GM18505 (cell line): ENCODE data around the gene RASSF1.

Source experiments
- ATAC-seq: cut with Tn5 transposase; IDR thresholded peaks from one replicate; pipeline ENCODE4 v1.9.1; 2021; ENCODE audit not compliant: unreplicated experiment
- POLR2A ChIP-seq: IDR thresholded peaks from 4 replicates; pipeline ENCODE4 v1.6.1; 2011; ENCODE audit warnings: borderline replicate concordance; ENCODE audit not compliant: insufficient read depth, insufficient read length; ENCODE audit errors: extremely low read depth

Gene RASSF1

DNA sequence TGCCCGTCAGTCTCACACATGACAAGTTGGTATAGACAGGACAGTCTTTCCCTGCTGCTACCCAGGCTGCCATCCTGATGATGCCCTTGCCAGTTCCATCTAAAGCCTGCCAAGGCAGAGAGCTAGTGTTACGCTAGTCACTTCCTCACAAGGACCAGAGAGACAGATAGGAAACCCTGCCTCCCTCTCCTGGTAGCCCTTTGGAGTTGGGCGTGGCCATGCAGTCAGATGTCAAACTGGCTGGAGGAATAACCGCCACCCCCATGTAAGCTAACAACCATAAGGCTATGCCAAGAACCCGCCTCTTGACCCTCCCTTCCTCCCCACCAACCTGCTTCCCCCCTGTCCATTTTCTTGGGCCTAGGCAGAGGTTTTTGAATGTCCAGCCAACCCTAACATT lies 15.9 kb upstream of the RASSF1 start:
- no peak for TF ChIP-seq POLR2A
- no peak for ATAC-seq

DNA sequence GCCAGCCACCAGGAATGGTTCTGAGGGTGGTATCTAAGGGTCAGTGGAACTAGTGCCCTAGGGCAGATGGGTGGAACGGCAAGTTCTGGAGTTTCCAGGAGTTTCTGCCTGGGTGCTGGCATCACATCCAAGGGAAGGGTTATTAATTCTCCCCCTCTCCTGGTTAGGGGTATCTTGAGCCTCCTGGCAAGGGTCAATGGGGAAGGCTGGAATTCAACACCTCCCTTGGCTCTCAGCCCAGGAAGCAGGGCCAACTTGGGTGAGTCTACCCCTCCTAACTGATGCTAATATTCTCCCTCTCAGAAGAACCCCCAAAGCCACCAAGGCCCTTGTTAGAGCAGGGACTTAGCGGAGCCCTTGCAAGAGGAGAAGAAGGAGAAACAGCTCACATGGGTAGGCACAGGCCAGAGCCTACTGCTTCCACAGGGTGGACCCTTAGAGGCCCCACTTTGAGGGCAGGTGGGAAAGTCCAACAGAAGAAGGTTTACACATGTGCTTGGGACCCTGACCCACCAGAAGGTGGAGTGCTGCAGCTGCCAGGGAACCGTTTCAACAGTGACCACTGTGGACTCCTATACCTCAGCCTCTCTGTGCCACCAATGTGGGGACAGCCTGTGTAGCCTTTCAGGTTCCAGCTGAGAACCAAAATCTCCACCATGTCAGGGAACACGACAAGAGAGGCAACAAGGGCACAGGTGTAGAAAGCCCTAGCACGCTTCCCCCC lies 15.4 kb upstream of the RASSF1 start:
- no peak for TF ChIP-seq POLR2A
- no peak for ATAC-seq

DNA sequence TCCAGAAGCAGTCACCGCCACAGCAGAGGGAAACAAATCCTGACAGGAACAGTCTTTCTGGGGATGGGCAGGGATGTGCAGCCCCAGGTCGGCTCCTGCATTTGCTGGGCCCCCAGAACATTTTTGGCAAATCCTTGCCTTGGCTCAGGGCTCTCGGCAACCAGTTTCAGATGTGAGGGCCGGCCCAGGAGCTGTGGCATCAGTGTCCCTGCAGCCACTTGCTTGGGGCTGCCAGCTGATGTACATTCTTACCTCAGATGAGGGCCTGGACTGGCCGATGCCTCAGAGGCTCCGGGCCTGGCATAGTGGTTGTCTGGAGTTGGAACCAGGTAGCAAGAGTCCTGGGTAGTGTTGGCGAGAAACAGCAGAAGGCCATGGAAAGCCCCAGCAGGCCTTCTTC lies 14.2 kb upstream of the RASSF1 start:
- no peak for TF ChIP-seq POLR2A
- no peak for ATAC-seq

DNA sequence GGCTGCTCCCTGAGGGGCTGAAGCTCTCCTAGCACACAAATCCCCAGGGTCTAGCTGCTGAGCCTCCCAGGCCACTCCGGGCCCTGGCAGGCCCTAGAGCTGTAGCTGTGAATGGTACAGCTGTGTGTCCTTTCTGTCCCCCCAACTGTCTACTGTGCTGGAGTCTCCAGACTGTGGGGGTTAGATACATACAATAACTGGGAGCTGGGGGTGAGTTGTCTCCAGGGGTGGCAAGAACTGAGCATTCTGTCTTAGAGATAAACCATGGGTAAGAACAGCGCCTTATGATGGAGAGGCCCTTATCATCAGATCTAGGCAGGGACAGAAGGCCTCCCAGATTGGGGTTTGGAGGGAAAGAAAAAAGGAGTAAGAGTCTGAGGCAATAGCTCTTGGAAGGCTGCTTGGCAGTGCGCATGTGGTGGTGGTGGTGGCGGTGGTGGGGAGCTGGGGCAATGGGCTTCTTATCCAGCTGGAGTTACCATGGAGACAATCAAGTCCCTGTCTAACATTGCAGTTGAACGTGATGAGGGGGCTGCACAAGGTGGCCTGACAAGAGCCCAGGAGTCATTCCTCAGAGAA lies 13.6 kb upstream of the RASSF1 start:
- ATAC-seq = no peak
- TF ChIP-seq POLR2A = no peak

DNA sequence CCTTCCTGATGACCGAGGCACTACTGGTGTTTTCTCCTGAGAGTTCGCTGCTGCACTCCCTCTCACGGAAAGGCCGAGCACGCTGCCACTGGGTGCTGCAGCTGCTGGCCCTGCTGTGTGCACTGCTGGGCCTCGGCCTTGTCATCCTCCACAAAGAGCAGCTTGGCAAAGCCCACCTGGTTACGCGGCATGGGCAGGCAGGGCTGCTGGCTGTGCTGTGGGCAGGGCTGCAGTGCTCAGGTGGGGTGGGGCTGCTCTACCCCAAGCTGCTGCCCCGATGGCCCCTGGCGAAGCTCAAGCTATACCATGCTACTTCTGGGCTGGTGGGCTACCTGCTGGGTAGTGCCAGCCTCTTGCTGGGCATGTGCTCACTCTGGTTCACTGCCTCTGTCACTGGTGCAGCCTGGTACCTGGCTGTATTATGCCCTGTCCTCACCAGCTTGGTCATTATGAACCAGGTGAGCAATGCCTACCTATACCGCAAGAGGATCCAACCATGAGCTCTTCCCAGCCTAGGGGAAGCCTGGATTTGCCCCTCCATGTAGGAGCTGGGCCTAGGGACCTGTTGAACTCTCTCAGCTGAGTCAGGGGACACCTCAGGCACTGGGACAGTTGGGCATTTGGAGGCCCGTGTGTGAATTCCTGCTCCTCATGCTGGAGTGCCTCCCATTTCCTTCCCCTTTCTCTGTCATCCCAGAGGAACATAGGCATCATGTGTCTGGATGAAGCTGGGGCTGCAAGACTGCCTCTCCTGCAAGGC lies 12.8 kb upstream of the RASSF1 start:
- no peak for TF ChIP-seq POLR2A
- no peak for ATAC-seq

DNA sequence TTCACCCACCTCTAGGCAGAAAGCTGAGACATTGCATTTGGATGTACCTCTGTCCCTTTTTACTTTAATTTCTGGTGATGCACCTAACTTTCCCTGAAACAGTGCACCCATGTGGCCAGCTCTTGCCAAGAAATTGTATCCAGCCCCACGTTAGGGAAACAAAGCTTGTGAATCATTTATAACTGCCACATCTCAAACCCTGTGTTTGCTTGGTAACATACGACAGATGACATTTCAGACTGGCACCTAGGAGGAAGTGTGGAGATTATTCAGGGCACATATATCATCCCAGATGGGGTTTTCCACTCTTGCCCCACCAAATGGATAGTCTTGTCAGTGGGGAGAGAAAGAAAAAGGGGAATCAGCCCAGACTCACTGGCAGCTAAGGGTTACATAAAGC lies 12.1 kb upstream of the RASSF1 start:
- no peak for TF ChIP-seq POLR2A
- ATAC-seq = no peak

DNA sequence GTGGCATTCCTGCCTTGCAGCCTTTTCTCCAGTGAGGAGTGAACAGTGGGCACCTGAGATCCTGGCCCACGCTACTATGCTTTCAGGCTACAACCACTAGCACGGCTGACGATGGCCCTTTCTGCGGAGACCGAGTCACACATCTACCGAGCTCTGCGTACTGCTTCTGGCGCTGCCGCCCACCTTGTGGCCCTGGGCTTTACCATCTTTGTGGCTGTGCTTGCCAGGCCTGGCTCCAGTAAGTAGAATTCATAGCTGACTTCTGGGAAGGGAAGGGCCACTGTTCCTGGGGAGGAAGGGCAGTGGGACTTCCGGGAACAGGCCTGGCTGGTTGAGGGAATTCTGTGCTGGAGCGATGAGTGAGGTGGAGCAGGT lies 10.7 kb upstream of the RASSF1 start:
- no peak for ATAC-seq
- no peak for TF ChIP-seq POLR2A

DNA sequence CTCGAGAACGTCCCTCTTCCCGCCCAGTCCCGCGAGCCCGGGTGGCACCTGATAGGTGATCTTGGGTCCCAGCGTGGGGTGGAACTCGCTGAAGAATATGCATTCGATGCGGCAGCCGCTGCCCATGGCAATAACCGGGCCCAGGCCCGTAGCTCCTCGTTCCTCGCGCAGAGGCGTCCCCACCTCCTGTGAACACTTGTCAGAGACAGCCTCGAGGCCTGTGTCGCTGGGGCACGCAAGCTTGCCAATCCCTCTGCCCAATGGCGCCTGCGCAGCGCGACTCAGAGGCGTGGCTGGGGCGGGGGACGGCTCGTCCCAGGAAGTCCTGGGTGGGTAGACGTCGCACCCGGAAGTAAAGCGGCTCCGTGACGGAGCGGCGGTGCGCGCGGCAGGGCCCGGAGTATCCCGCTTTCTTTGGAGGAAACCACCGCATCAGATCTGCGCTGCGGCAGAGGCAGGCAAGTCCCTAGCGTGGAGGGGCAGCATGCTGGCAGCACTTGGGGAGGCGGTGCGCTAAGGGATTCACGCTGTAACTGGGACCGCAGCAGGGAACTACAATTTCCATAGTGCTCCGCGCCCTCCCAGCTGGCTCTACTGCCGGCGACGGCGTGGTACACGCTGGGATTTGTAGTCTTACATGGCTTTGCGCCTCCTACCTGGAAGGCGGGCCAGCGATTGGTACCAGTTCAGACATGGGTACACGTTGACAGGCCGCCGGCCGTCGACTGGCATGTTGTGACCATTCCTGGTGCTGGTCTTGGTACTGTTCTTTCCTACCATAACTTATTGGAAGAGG lies 10.1 kb upstream of the RASSF1 start, which contains the start of the genes CYB561D2 and NPRL2:
Gene CYB561D2, plus strand, starts transcription at position 336 of the 796 bp plus-strand sequence. CDS start 572 bp downstream, outside the sequence.
Gene NPRL2, minus strand, starts transcription at position 249 of the 796 bp plus-strand sequence. Its CDS starts 123 bp downstream, at position 126.
- peak; percentile 78 for ATAC-seq
- peak; percentile 95 for TF ChIP-seq POLR2A

DNA sequence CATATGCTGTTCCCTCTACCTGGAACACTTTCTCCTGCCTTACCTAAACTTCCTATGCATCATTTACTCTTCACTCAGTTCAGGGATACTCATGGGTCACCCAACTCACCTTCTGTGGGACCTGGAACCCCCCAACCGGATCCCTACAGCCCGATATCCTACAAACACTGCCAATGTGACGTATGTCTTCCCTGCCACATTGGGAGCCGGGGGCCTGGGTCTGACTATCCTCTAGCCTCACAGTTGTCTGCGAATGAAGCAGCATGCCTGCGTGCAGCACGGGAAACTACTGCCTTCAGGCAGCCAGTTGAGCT lies 9.5 kb upstream of the RASSF1 start:
- no peak for ATAC-seq
- TF ChIP-seq POLR2A = no peak

DNA sequence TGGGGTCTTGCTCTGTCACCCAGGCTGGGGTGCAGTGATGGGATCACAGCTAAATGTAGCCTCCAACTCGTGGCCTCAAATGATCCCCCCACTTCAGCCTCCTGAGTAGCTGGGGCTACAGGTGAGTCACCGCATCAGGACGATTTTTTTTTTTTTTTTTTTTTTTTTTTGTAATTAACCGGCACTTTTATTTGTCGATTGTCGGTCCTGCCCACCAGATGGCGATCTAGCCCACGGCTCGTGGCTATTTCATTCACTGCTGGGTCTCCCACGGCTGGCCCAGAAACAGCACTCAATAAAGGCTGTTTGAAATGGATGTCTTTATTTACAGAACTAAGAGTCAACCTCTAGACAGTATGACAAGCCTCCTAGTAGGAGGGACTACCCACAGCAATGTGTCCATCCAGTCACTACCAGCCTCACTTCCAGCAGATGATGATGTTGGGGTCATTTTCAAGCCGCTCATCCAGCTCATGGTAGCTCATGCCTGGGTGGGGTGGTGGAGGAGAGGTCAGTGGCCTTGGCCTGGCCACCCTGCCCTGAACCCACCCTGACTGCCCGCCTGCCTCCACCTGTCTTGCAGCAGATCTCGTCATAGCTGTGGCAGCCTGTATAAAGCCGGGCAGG lies 6.7 kb upstream of the RASSF1 start:
- TF ChIP-seq POLR2A = no peak
- ATAC-seq = no peak

DNA sequence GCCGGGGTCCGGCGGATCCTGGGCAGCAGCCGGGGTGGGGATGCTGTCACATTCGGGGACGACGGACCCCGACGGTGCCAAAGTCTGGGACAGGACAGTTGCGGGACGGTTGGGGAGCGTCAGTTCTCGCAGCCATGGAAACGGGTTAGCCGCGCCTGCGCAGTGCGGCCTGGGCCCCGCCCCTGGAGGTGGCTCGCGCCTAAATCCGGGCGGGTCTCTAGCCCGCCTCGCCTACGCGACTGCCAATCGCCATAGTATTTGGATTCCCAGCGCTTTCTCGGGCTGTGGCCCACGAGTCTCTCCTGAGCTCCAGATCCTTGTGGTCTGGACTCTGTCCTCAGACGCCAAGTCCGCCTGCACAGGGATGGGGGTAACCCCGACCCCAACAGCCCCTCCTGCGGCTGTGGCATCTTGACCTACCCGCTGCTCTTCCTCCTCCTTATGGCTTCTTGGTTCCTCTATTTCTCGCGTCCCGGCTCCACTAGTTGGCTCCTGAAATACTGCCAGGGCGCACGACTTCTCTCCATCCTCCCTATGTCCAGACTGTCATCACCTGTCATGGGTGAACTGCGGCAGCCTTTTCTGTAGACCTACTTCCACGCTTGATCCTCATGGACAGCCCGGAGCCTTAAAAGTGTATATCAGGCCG lies 5.1 kb upstream of the RASSF1 start, which contains the start of gene ZMYND10:
Gene ZMYND10, minus strand, starts transcription at position 147 of the 649 bp plus-strand sequence. CDS start 153 bp downstream, outside the sequence.
- no peak for TF ChIP-seq POLR2A
- no peak for ATAC-seq

DNA sequence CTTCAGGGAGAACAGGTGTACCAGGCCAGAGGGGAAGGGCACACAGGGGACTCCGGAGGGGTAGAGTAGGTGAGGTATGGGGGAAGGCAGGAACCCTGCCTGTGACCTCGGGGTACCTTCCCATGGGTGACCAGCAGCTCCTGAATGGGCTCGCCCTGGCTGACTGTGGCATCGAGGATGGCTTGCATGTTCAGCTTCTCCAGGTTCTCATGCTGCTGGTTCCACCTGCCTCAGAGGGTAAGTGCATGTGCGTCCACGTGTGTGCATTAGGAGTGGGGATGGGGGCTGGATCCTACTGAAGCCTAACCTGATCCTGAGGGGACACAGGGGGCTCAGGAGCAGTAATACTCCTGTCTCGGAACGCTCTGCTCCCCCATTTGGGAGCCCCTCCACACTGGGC lies 4.4 kb upstream of the RASSF1 start:
- ATAC-seq = no peak
- no peak for TF ChIP-seq POLR2A
